ENCODE data around the gene C14orf93.

Gene C14orf93

GRCh38 chr14:23021889-23022442 lies 12.0 kb upstream of the C14orf93 start:
- no peak for TF ChIP-seq FOXK2 (IDR thresholded peaks at IDR 0.05)
- no peak for TF ChIP-seq TARDBP (IDR thresholded peaks at IDR 0.05)
- TF ChIP-seq L3MBTL2 (conservative IDR thresholded peaks at IDR 0.05) = no peak
- no peak for TF ChIP-seq ZNF384 (IDR thresholded peaks at IDR 0.05)
- no peak for TF ChIP-seq LEF1 (IDR thresholded peaks at IDR 0.05; ENCODE audit: borderline replicate concordance)
- no peak for TF ChIP-seq CTBP1 (IDR thresholded peaks at IDR 0.05; ENCODE audit: borderline replicate concordance)
- TF ChIP-seq NFRKB (IDR thresholded peaks at IDR 0.05) = no peak
- TF ChIP-seq PKNOX1 (IDR thresholded peaks at IDR 0.05) = no peak
- no peak for TF ChIP-seq HDGF (IDR thresholded peaks at IDR 0.05; ENCODE audit: borderline replicate concordance)
- TF ChIP-seq SUZ12 (IDR thresholded peaks at IDR 0.05) = no peak
- no peak for TF ChIP-seq ELF4 (IDR thresholded peaks at IDR 0.05)
- TF ChIP-seq FOXM1 (IDR thresholded peaks at IDR 0.05; ENCODE audit: borderline replicate concordance) = no peak
- TF ChIP-seq SP1 (IDR thresholded peaks at IDR 0.05) = no peak
- CTCF ChIA-PET = interaction anchor here (1.2 to 1.5 kb wide), 3 partner anchors 24 to 37 kb away, joined by 3 to 4 read pairs (median 4); no protein-coding TSS in a partner anchor
- POLR2A ChIA-PET = interaction anchor here (0.8 to 7.0 kb wide), 4 partner anchors 13 to 48 kb away, joined by 3 to 36 read pairs (median 3); no protein-coding TSS in a partner anchor
- DNase-seq (ENCODE audit: extremely low spot score) = no peak

GRCh38 chr14:23021434-23021833 lies 11.5 kb upstream of the C14orf93 start:
- no peak for DNase-seq (ENCODE audit: extremely low spot score)
- ChIA-PET POLR2A (interaction anchor here (0.8 to 7.0 kb wide), 3 partner anchors 15 to 49 kb away, joined by 3 to 36 read pairs (median 3); no protein-coding TSS in a partner anchor), CTCF (interaction anchor here (0.6 to 1.5 kb wide), 3 partner anchors 23 to 173 kb away, joined by 3 to 4 read pairs (median 4); no protein-coding TSS in a partner anchor)
- TF ChIP-seq CTBP1 (IDR thresholded peaks at IDR 0.05; ENCODE audit: borderline replicate concordance) (no peak), BHLHE40 (IDR thresholded peaks at IDR 0.05; ENCODE audit: borderline replicate concordance) (no peak), SUZ12 (IDR thresholded peaks at IDR 0.05) (no peak), SP1 (IDR thresholded peaks at IDR 0.05) (no peak), ZNF384 (IDR thresholded peaks at IDR 0.05) (no peak), TARDBP (IDR thresholded peaks at IDR 0.05) (no peak), ARNT (IDR thresholded peaks at IDR 0.05) (no peak), FOXK2 (IDR thresholded peaks at IDR 0.05) (no peak), NFRKB (IDR thresholded peaks at IDR 0.05) (no peak), L3MBTL2 (conservative IDR thresholded peaks at IDR 0.05) (no peak), FOXM1 (IDR thresholded peaks at IDR 0.05; ENCODE audit: borderline replicate concordance) (no peak), LEF1 (IDR thresholded peaks at IDR 0.05; ENCODE audit: borderline replicate concordance) (no peak), HDGF (IDR thresholded peaks at IDR 0.05; ENCODE audit: borderline replicate concordance) (no peak), FOXA1 (IDR thresholded peaks at IDR 0.05) (no peak), PKNOX1 (IDR thresholded peaks at IDR 0.05) (no peak), ELF4 (IDR thresholded peaks at IDR 0.05) (no peak)

- no peak for DNase-seq (ENCODE audit: extremely low spot score)
- ChIA-PET POLR2A (interaction anchor here (7.0 kb wide), 1 partner anchor 14 kb away, joined by 36 read pairs; no protein-coding TSS in a partner anchor), CTCF (interaction anchor here (0.7 to 1.0 kb wide), 2 partner anchors 33 to 34 kb away, joined by 4 to 5 read pairs; no protein-coding TSS in a partner anchor)
- TF ChIP-seq PKNOX1 (IDR thresholded peaks at IDR 0.05) (no peak), LEF1 (IDR thresholded peaks at IDR 0.05; ENCODE audit: borderline replicate concordance) (no peak), SP1 (IDR thresholded peaks at IDR 0.05) (no peak), FOXK2 (IDR thresholded peaks at IDR 0.05) (no peak), ARNT (IDR thresholded peaks at IDR 0.05) (no peak), CTBP1 (IDR thresholded peaks at IDR 0.05; ENCODE audit: borderline replicate concordance) (no peak), NFRKB (IDR thresholded peaks at IDR 0.05) (no peak), L3MBTL2 (conservative IDR thresholded peaks at IDR 0.05) (no peak), TARDBP (IDR thresholded peaks at IDR 0.05) (no peak), BHLHE40 (IDR thresholded peaks at IDR 0.05; ENCODE audit: borderline replicate concordance) (no peak), ZNF384 (IDR thresholded peaks at IDR 0.05) (no peak), FOXA1 (IDR thresholded peaks at IDR 0.05) (no peak), FOXM1 (IDR thresholded peaks at IDR 0.05; ENCODE audit: borderline replicate concordance) (no peak), HDGF (IDR thresholded peaks at IDR 0.05; ENCODE audit: borderline replicate concordance) (no peak), ELF4 (IDR thresholded peaks at IDR 0.05) (no peak), SUZ12 (IDR thresholded peaks at IDR 0.05) (no peak)
Observed at GRCh38 chr14:23020143-23021128, 10.5 kb upstream of the C14orf93 start.

- ChIA-PET POLR2A (interaction anchor here (2.5 kb wide), 1 partner anchor 11 kb away, joined by 21 read pairs; no protein-coding TSS in a partner anchor), CTCF (interaction anchor here (0.9 to 2.9 kb wide), 4 partner anchors 11 to 51 kb away, joined by 3 to 10 read pairs (median 6); no protein-coding TSS in a partner anchor)
- no peak for DNase-seq (ENCODE audit: extremely low spot score)
- TF ChIP-seq FOXM1 (IDR thresholded peaks at IDR 0.05; ENCODE audit: borderline replicate concordance) (no peak), LEF1 (IDR thresholded peaks at IDR 0.05; ENCODE audit: borderline replicate concordance) (no peak), PKNOX1 (IDR thresholded peaks at IDR 0.05) (no peak), BHLHE40 (IDR thresholded peaks at IDR 0.05; ENCODE audit: borderline replicate concordance) (no peak), NFRKB (IDR thresholded peaks at IDR 0.05) (no peak), ZNF384 (IDR thresholded peaks at IDR 0.05) (no peak), L3MBTL2 (conservative IDR thresholded peaks at IDR 0.05) (no peak), FOXA1 (IDR thresholded peaks at IDR 0.05) (no peak), CTBP1 (IDR thresholded peaks at IDR 0.05; ENCODE audit: borderline replicate concordance) (no peak), HDGF (IDR thresholded peaks at IDR 0.05; ENCODE audit: borderline replicate concordance) (no peak), SP1 (IDR thresholded peaks at IDR 0.05) (no peak), FOXK2 (IDR thresholded peaks at IDR 0.05) (no peak), ARNT (IDR thresholded peaks at IDR 0.05) (no peak), TARDBP (IDR thresholded peaks at IDR 0.05) (no peak), SUZ12 (IDR thresholded peaks at IDR 0.05) (no peak), ELF4 (IDR thresholded peaks at IDR 0.05) (no peak)
Observed at GRCh38 chr14:23018107-23018506, 8.2 kb upstream of the C14orf93 start.
